ENCODE results near the gene TOR1AIP1. TPM values are rescaled to one million over a fixed set of nuclear protein-coding genes. Genes with fewer than 3 reads are reported as not detected.

The TOR1AIP1 gene
- total and polyA plus RNA-seq, 4 donors, result 37.2 to 76.8 (median 62.5) TPM

DNA sequence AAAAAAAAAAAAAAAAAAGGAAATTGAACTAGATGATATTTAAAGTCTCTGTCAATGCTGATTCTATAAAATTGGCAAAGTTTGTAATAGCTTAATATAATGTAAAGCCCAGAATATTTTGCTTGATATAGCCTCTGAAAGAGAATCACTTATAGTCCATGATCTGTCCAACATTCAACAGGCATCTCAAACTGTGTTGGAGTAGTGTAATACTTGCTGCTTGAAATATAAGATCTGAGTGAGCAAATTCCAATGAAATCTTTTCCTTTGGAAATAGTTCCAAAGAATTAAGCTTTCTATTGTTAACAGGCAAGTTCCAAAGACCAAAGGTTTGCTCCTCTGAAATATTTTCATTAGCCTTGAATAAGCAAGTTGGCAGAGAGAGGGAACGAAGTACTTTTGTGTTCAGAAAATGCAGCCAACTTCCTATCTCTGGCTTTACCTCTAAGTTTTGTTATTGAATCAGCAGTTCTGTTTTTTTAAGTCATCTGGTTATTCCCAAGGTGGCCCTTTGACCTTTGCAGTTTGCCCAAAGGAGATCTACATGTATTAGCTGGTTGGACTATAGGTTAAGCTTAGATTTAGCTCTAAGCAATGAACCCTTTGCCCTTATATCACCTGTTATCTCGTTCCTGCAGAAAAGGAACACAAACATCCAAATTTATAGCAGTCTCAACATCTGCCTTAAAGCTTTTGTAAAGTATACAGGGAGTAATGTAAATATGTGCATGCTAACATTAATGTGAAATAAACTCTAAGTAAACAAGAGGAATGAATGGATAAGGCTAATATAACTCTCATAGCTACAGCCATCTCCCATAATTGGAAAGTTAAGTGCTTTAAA lies 48.1 kb downstream of the TOR1AIP1 start:
- no peaks in the 10 kb centered on the region for H3K9me3 ChIP-seq (ENCODE audit: control insufficient read depth, insufficient read depth, low read length)
- H3K36me3 ChIP-seq (ENCODE audit: control insufficient read depth, insufficient read depth, low read length), result no peaks in the 10 kb centered on the region
- WGBS (ENCODE audit: insufficient coverage), result no CpG with 5 or more reads among the region's 2 CpGs
- no peak overlapping the region for H3K4me3 ChIP-seq (ENCODE audit: low read depth, low read length)
- no peak for DNase-seq (ENCODE audit: low read depth in 4 of 6, low spot score in 6 of 6)
- no peaks in the 10 kb centered on the region for H3K4me1 ChIP-seq (ENCODE audit: control insufficient read depth, insufficient read depth, low read length)
- no peak overlapping the region for H3K27ac ChIP-seq (ENCODE audit: low read depth, low read length)
- H3K27me3 ChIP-seq (ENCODE audit: control insufficient read depth, insufficient read depth, low read length), result no peaks in the 10 kb centered on the region

GRCh38 chr1:179930867-179931266 lies 48.8 kb downstream of the TOR1AIP1 start:
- Histone ChIP-seq H3K36me3 (ENCODE audit: control insufficient read depth, insufficient read depth, low read length) (no peaks in the 10 kb centered on the region), H3K4me1 (ENCODE audit: control insufficient read depth, insufficient read depth, low read length) (no peaks in the 10 kb centered on the region), H3K27ac (ENCODE audit: low read depth, low read length) (no peak overlapping the region), H3K9me3 (ENCODE audit: control insufficient read depth, insufficient read depth, low read length) (no peaks in the 10 kb centered on the region), H3K4me3 (ENCODE audit: low read depth, low read length) (no peak overlapping the region), H3K27me3 (ENCODE audit: control insufficient read depth, insufficient read depth, low read length) (no peaks in the 10 kb centered on the region)
- no peak for DNase-seq (ENCODE audit: low read depth in 4 of 6, low spot score in 6 of 6)
- WGBS (ENCODE audit: insufficient coverage), result no CpG with 5 or more reads among the region's 3 CpGs

DNA sequence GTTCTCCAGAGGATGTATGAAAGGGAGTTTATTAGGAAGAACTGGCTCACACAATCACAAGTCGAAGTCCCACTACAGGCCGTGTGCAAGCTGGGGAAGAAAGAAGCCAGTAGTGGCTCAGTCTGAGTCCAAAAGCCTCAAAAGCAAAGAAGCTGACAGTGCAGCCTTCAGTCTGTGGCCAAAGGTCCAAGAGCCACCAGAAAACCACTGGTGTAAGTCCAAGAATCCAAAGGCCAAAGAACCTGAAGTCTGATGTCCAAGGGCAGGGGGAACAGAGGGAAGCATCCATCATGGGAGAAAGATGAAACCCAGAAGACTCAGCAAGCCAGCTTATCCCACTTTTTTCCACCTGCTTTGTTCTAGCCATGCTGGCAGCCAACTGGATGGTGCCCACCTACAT lies 51.1 kb downstream of the TOR1AIP1 start:
- H3K9me3 ChIP-seq (ENCODE audit: control insufficient read depth, insufficient read depth, low read length), result no peaks in the 10 kb centered on the region
- no peak for DNase-seq (ENCODE audit: low read depth in 4 of 6, low spot score in 6 of 6)
- no peaks in the 10 kb centered on the region for H3K36me3 ChIP-seq (ENCODE audit: control insufficient read depth, insufficient read depth, low read length)
- no peaks in the 10 kb centered on the region for H3K4me1 ChIP-seq (ENCODE audit: control insufficient read depth, insufficient read depth, low read length)
- H3K4me3 ChIP-seq (ENCODE audit: low read depth, low read length), result no peak overlapping the region
- no peaks in the 10 kb centered on the region for H3K27me3 ChIP-seq (ENCODE audit: control insufficient read depth, insufficient read depth, low read length)
- WGBS (ENCODE audit: insufficient coverage), result 94% methylated on average over 2 of the region's 2 CpGs
- no peak overlapping the region for H3K27ac ChIP-seq (ENCODE audit: low read depth, low read length)

DNA sequence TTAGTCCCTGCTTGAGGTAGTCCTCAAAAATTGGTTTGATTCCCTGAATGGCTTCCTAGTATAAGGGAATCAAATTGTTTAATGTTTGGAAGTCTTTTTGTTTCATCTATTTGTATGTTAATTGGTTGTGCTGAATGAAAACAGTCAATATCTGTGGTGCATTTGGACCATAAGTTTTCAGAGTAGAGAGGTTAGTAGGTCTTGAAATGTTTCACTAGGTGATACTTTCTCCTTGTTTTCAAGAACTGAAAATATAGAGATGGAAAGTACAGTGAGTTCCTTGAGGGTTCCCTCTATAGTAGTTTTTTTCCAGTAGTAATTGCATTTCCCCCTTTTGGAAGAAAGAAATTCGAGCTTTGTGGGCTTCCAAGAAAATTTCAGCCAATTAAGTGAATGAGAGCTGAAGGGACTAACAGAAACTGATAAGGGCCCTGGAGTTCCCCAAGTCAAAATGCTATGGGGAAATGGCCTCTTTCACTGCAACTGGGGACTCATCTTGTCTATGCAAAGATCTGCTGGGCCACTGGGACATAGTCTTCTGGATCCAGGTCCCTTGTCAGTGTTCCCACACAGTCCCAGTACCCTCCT lies 53.9 kb downstream of the TOR1AIP1 start:
- Histone ChIP-seq H3K9me3 (ENCODE audit: control insufficient read depth, insufficient read depth, low read length) (no peaks in the 10 kb centered on the region), H3K27me3 (ENCODE audit: control insufficient read depth, insufficient read depth, low read length) (no peaks in the 10 kb centered on the region), H3K4me3 (ENCODE audit: low read depth, low read length) (no peak overlapping the region), H3K27ac (ENCODE audit: low read depth, low read length) (no peak overlapping the region), H3K36me3 (ENCODE audit: control insufficient read depth, insufficient read depth, low read length) (no peaks in the 10 kb centered on the region), H3K4me1 (ENCODE audit: control insufficient read depth, insufficient read depth, low read length) (no peaks in the 10 kb centered on the region)
- DNase-seq (ENCODE audit: low read depth in 4 of 6, low spot score in 6 of 6), result no peak
- 78% methylated on average over 1 of the region's 1 CpG for WGBS (ENCODE audit: insufficient coverage)

DNA sequence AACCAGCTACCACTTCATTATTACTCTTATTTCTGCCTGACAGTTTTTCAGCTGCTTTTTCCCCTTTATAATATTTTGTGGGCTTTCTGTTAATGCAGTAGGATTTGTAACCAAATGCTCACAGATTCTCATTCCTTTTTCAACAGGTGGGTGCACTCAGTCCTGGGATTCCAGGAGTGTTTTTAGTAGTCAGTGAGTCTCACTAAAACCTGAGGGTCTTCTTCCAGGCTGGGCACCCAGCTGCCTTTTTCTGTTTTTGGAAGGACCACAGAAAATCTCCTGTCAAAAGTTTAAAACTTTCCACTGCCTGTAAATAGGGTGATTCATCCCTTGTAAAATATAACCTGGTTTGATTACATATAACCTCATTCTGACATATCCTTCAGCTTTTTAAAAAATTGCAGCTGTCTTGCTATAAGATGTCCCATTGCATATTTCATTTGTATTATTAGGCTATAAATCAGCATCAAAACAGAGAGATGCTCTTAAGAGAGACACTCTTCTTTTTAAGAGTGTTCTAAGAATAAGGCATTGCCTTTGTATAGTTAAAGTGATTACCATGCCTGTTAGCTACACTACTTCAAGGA lies 55.7 kb downstream of the TOR1AIP1 start:
- H3K4me3 ChIP-seq (ENCODE audit: low read depth, low read length), result no peak overlapping the region
- no peaks in the 10 kb centered on the region for H3K9me3 ChIP-seq (ENCODE audit: control insufficient read depth, insufficient read depth, low read length)
- no peaks in the 10 kb centered on the region for H3K36me3 ChIP-seq (ENCODE audit: control insufficient read depth, insufficient read depth, low read length)
- H3K27ac ChIP-seq (ENCODE audit: low read depth, low read length), result no peak overlapping the region
- no peak for DNase-seq (ENCODE audit: low read depth in 4 of 6, low spot score in 6 of 6)
- H3K27me3 ChIP-seq (ENCODE audit: control insufficient read depth, insufficient read depth, low read length), result no peaks in the 10 kb centered on the region
- H3K4me1 ChIP-seq (ENCODE audit: control insufficient read depth, insufficient read depth, low read length), result no peaks in the 10 kb centered on the region

DNA sequence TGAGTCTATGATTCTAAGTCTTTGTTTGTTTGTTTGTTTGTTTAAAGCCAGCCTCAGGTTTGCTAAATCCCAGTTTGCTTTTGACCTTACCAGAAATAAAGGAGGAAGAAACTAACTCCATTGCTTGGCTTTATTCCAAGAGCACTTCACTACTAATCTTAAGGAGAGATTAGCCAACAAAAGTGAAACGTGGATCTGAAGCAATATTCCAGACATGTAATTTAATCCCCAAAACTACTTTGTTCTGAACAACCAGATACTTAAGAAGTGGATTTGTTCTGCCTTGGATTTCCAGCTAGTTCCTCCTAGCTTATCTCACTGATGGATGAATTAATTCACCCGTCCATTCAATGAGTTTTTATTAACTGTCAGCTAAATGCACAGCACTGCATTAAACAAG lies 56.7 kb downstream of the TOR1AIP1 start:
- WGBS (ENCODE audit: insufficient coverage), result no CpG with 5 or more reads among the region's 2 CpGs
- no peaks in the 10 kb centered on the region for H3K36me3 ChIP-seq (ENCODE audit: control insufficient read depth, insufficient read depth, low read length)
- H3K4me1 ChIP-seq (ENCODE audit: control insufficient read depth, insufficient read depth, low read length), result no peaks in the 10 kb centered on the region
- H3K27me3 ChIP-seq (ENCODE audit: control insufficient read depth, insufficient read depth, low read length), result no peaks in the 10 kb centered on the region
- no peak for DNase-seq (ENCODE audit: low read depth in 4 of 6, low spot score in 6 of 6)
- H3K4me3 ChIP-seq (ENCODE audit: low read depth, low read length), result no peak overlapping the region
- H3K27ac ChIP-seq (ENCODE audit: low read depth, low read length), result no peak overlapping the region
- H3K9me3 ChIP-seq (ENCODE audit: control insufficient read depth, insufficient read depth, low read length), result no peaks in the 10 kb centered on the region

DNA sequence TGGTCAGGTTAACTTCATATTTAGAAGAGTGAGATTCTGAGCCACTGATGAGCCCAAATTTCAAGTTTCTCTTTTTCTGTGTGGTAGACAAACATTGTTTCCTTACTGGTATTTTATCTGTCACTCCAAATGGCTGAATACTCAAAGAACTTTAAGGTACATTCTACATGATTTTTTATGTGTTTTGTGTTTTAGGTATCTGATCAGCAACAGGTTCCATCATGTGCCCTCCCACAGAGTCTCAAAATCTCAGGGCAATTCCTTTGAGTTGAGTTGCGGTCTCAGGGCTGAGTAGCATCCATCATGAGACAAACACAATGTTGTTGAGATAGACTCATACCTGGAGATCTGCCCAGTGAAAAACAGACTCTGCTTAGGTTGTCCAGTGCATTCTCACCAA lies 57.9 kb downstream of the TOR1AIP1 start:
- no peak overlapping the region for H3K27ac ChIP-seq (ENCODE audit: low read depth, low read length)
- H3K36me3 ChIP-seq (ENCODE audit: control insufficient read depth, insufficient read depth, low read length), result no peaks in the 10 kb centered on the region
- H3K9me3 ChIP-seq (ENCODE audit: control insufficient read depth, insufficient read depth, low read length), result no peaks in the 10 kb centered on the region
- no peaks in the 10 kb centered on the region for H3K4me1 ChIP-seq (ENCODE audit: control insufficient read depth, insufficient read depth, low read length)
- no peaks in the 10 kb centered on the region for H3K27me3 ChIP-seq (ENCODE audit: control insufficient read depth, insufficient read depth, low read length)
- no peak overlapping the region for H3K4me3 ChIP-seq (ENCODE audit: low read depth, low read length)
- no peak for DNase-seq (ENCODE audit: low read depth in 4 of 6, low spot score in 6 of 6)
- WGBS (ENCODE audit: insufficient coverage), result 67% methylated on average over 1 of the region's 1 CpG

DNA sequence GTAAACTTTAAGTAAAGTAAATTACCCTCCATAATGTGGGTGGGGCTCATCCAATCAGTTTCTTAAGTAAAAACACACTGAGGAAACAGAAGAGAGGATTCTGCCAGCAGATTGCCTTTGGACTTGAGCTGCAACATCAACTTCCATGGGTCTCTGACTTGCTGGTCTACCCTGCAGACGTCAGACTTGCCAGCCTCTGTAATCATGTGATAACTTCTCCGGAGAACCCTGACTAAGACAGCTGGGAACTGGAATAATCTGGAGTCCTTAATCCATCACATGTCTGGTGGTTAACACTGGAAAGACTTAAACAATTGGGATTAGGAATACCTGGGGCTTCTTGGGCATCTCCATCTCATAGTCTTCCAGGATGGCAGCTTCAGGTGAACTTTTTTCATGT lies 59.4 kb downstream of the TOR1AIP1 start:
- Histone ChIP-seq H3K4me3 (ENCODE audit: low read depth, low read length) (no peak overlapping the region), H3K36me3 (ENCODE audit: control insufficient read depth, insufficient read depth, low read length) (no peaks in the 10 kb centered on the region), H3K4me1 (ENCODE audit: control insufficient read depth, insufficient read depth, low read length) (no peaks in the 10 kb centered on the region), H3K27me3 (ENCODE audit: control insufficient read depth, insufficient read depth, low read length) (no peaks in the 10 kb centered on the region), H3K9me3 (ENCODE audit: control insufficient read depth, insufficient read depth, low read length) (no peaks in the 10 kb centered on the region), H3K27ac (ENCODE audit: low read depth, low read length) (no peak overlapping the region)
- DNase-seq (ENCODE audit: low read depth in 4 of 6, low spot score in 6 of 6), result no peak
- WGBS (ENCODE audit: insufficient coverage), result 75% methylated on average over 2 of the region's 2 CpGs

DNA sequence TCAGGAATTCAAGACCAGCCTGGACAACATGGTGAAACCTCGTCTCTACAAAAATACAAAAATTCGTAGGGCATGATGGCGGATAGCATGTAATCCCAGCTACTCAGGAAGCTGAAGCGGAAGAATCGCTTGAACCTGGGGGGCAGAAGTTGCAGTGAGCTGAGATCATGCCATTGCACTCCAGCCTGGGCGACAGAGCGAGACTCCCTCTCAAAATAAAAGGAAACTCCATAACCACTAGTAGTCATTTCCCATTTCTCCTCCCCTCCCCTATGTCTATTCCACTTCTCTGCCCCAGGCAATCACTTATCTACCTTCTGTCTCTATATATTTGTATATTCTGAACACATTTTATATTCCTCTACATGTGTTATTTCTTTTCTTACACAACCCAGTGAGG lies 68.6 kb downstream of the TOR1AIP1 start:
- no peaks in the 10 kb centered on the region for H3K4me1 ChIP-seq (ENCODE audit: control insufficient read depth, insufficient read depth, low read length)
- 92% methylated on average over 7 of the region's 7 CpGs for WGBS (ENCODE audit: insufficient coverage)
- no peaks in the 10 kb centered on the region for H3K27me3 ChIP-seq (ENCODE audit: control insufficient read depth, insufficient read depth, low read length)
- no peak overlapping the region for H3K4me3 ChIP-seq (ENCODE audit: low read depth, low read length)
- H3K9me3 ChIP-seq (ENCODE audit: control insufficient read depth, insufficient read depth, low read length), result no peaks in the 10 kb centered on the region
- H3K36me3 ChIP-seq (ENCODE audit: control insufficient read depth, insufficient read depth, low read length), result no peaks in the 10 kb centered on the region
- H3K27ac ChIP-seq (ENCODE audit: low read depth, low read length), result no peak overlapping the region
- DNase-seq (ENCODE audit: low read depth in 4 of 6, low spot score in 6 of 6), result no peak
